ENCODE measurements around the gene MZB1.

Gene MZB1

GRCh38 chr5:139389701-139390638 lies at the start of gene MZB1:
TSS of gene MZB1 (minus strand) at chr5:139389913. CDS start at chr5:139389856, 57 bp downstream.
- DNase-seq (ENCODE audit: low read depth): peak; percentile 44

- DNase-seq (ENCODE audit: low read depth): peak; percentile 82
Observed at GRCh38 chr5:139439013-139439903, 49.5 kb upstream of the MZB1 start, which contains the start of gene DNAJC18. TSS of gene DNAJC18 (minus strand) at chr5:139439525. CDS start at chr5:139439445, 80 bp downstream.

GRCh38 chr5:139438707-139439012 lies 48.9 kb upstream of the MZB1 start:
- DNase-seq (ENCODE audit: low read depth): no peak

GRCh38 chr5:139435676-139436075 lies 46.0 kb upstream of the MZB1 start:
- DNase-seq (ENCODE audit: low read depth): no peak

GRCh38 chr5:139431706-139432105 lies 42.0 kb upstream of the MZB1 start:
- no peak for DNase-seq (ENCODE audit: low read depth)

- DNase-seq (ENCODE audit: low read depth): no peak
Observed at GRCh38 chr5:139430015-139430414, 40.3 kb upstream of the MZB1 start.

GRCh38 chr5:139426203-139426885 lies 36.6 kb upstream of the MZB1 start:
- DNase-seq (ENCODE audit: low read depth): no peak

GRCh38 chr5:139425497-139425896 lies 35.8 kb upstream of the MZB1 start:
- no peak for DNase-seq (ENCODE audit: low read depth)

- peak; percentile 26 for DNase-seq (ENCODE audit: low read depth)
Observed at GRCh38 chr5:139422307-139422893, 32.7 kb upstream of the MZB1 start.

GRCh38 chr5:139419226-139420192 lies 29.8 kb upstream of the MZB1 start:
- no peak for DNase-seq (ENCODE audit: low read depth)

GRCh38 chr5:139418793-139419192 lies 29.1 kb upstream of the MZB1 start:
- no peak for DNase-seq (ENCODE audit: low read depth)

GRCh38 chr5:139417214-139417613 lies 27.5 kb upstream of the MZB1 start:
- DNase-seq (ENCODE audit: low read depth): no peak

GRCh38 chr5:139416651-139417050 lies 26.9 kb upstream of the MZB1 start:
- no peak for DNase-seq (ENCODE audit: low read depth)

- DNase-seq (ENCODE audit: low read depth): no peak
Observed at GRCh38 chr5:139415869-139416268, 26.2 kb upstream of the MZB1 start.

- DNase-seq (ENCODE audit: low read depth): no peak
Observed at GRCh38 chr5:139415221-139415861, 25.6 kb upstream of the MZB1 start.

GRCh38 chr5:139414581-139415130 lies 24.9 kb upstream of the MZB1 start:
- DNase-seq (ENCODE audit: low read depth): no peak

GRCh38 chr5:139413963-139414362 lies 24.2 kb upstream of the MZB1 start:
- DNase-seq (ENCODE audit: low read depth): no peak

- DNase-seq (ENCODE audit: low read depth): no peak
Observed at GRCh38 chr5:139413153-139413552, 23.4 kb upstream of the MZB1 start.

GRCh38 chr5:139410993-139411828 lies 21.5 kb upstream of the MZB1 start:
- no peak for DNase-seq (ENCODE audit: low read depth)

Measured in T-helper 22 cell (primary cell).